ENCODE results near the gene USP48.
A peak's percentile ranks its signal among the peaks of the same experiment; 100 is the strongest.
"Not testable (repeated sequence)": the region's sequence is repeated elsewhere in the genome, so short reads cannot be mapped to it uniquely, and the experiment has no call there.

The USP48 gene

GRCh38 chr1:21774835-21775549 lies 8.0 kb downstream of the USP48 start:
- no peak for DNase-seq

DNA sequence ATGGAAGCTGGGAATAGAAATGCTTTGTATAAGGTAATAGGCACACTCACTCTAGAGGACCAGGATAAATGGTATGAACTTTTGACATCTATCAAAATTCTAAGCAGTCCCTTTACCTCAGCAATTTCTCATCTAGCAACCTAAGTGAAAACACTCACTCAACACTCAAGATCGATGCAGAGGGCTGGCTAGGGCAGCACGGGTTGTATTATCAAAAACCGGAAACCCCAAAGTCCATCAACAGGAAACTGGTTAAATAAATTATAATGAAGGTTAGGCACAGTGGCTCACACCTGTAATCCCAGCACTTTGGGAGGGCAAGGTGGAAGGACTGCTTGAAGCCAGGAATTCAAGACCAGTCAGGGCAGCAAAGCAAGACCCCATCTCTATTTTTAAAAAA lies 9.4 kb downstream of the USP48 start:
- no peak for DNase-seq

GRCh38 chr1:21771672-21772071 lies 11.3 kb downstream of the USP48 start:
- not testable (repeated sequence) for DNase-seq

DNA sequence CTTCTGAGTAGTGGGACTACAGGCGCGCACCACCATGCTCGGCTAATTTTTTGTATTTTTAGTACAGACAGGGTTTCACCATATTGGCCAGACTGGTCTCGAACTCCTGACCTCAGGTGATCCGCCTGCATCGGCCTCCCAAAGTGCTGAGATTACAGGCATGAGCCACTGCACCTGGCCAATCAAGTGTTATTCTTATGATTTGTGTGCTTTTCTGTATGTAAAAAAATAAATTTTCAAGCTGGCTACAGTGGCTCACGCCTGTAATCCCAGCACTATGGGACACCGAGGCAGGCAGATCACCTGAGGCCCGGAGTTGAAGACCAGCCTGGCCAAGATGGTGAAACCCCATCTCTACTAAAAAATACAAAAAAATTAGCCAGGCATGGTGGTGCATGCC lies 12.3 kb downstream of the USP48 start:
- DNase-seq: not testable (repeated sequence)

DNA sequence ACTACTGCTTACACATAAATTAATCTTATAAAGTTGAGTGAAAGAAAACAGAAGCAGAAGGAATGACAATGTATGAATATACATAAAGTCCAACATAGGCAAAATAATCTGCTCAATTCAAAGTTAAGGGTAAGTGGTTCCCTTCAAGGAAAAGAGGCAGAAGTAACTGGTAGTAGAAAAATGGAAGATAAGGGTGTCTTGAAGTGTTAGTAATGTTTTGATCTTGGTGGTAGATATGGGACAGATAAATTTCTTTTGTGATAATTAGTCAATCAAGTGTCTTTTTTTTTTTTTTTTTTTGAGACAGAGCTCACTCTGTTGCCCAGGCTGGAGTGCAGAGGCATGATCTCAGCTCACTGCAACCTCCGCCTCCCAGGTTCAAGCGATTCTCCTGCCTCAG lies 12.7 kb downstream of the USP48 start:
- DNase-seq: no peak

- DNase-seq: not testable (repeated sequence)
These were observed 15.8 kb downstream of the USP48 start for GRCh38 chr1:21767106-21767505.

GRCh38 chr1:21766210-21766609 lies 16.7 kb downstream of the USP48 start:
- no peak for DNase-seq

DNA sequence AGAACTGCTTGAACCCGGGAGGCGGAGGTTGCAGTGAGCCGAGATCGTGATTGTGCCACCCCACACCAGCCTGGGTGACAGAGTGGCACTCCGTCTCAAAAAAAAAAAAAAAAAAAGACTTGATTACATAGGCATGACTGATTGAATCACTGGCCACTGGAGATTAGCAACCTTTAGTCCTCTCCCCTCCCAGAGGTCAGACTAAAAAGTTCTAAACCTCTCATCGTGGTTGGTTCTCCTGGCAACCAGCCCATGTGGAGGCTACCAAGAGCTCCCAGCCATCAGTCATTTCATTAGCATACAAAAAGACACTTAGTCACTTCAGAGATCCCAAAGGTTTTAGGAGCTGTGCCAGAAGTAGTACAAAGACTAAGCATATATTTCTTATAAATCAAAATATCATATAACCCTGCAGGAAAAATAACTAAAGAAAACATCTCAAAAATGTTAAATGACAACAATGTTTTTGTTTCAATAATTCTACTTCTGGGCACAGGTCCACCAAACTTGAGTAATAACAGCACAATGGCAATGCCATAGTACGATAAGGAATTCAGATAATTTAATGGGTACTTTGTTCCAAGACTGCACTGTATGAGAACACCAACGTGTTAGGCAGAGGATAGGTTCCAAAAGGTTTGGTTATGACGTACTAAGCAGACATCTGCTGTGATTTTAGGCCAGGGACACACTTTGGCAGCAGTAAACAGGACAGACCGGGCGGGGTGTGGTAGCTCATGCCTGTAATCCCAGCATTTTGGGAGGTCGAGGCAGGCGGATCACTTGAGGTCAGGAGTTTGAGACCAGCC lies 18.1 kb downstream of the USP48 start:
- no peak for DNase-seq

- no peak for DNase-seq
These were observed 19.1 kb downstream of the USP48 start for GRCh38 chr1:21763694-21764419.

GRCh38 chr1:21763236-21763635 lies 19.7 kb downstream of the USP48 start:
- DNase-seq: no peak

DNA sequence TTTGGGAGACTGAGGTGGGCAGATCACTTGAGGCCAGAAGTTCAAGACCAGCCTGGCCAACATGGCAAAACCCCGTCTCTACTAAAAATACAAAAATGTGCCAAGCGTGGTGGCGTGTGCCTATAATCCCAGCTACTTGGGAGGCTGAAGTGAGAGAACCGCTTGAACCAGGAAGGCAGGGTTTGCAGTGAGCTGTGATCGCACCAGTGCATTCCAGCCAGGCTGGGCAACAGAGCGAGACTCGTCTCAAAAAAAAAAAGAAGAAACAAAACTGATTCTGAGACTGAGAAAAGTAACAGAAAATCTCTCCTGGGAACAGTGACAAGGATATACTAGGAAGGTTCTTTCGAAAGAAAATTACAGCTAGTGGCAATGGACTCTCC lies 20.9 kb downstream of the USP48 start:
- DNase-seq: no peak

DNA sequence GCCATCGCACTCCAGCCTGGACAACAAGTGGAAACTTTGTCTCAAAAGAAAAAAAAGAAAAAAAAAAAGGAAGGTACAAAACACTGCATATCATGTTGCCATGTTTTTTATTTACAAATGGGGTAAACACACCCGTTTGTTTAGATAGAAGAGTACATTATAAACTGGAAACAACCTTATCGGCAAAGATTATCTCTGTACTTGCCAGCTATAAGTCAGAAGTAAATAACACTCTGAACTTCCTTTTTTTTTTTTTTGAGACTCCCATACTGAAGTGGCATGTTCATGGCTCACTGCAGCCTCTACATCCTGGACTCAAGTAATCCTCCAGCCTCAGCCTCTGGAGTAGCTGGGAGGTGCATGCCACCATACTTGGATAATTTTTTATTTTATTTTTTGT lies 21.9 kb downstream of the USP48 start:
- DNase-seq: no peak

DNA sequence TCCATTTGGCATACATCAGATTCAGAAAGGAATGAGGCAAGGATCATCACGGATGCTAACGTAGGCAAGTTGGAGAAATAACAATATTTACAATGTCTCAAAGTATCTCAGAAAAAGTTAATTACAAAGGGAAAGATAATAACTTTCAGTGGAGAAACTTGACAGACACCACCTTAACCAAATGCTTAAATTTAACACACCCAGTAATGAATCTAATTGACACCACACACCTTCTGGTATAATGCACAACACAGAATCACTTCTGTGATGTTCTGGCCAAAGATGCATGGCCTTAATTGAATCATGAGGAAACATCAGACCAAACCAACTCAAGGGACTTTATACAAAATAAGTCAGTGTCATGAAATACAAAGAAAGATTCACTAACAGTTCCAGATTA lies 23.1 kb downstream of the USP48 start:
- no peak for DNase-seq

DNA sequence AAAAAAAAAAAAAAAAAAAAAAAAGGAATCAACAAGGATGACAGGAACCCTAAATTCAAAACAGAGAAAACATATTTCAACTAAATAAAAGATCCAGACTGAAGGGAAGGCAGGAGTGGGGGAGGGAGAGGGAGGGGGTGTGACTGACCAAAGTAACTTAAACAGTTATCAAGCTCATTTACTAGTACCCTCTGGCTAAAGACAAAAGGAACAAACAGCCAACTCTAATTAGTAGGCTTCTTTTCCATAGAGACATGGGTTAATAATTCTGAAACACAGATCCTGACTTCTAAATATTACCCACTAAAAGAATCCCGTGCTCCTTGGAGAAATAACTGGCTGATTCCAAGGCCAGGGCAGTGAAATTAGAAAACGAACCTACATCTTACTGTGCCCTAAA lies 23.8 kb downstream of the USP48 start:
- DNase-seq: no peak

DNA sequence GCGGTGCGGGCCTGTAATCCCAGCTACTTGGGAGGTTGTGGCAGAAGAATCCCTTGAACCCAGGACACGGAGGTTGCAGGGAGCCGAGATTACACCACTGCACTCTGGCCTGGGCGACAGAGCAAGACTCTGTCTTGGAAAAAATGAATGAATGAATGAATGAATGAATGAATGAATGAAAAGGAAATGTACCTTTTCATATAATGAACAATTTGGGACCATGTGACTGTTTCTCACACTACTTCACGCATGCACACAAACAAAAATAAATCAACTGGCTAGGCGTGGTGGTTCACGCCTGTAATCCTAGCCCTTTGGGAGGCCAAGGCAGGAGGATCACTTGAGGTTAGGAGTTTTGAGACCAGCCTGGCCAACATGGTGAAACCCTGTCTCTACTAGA lies 24.3 kb downstream of the USP48 start:
- no peak for DNase-seq

GRCh38 chr1:21756393-21757089 lies 26.4 kb downstream of the USP48 start:
- no peak for DNase-seq

DNA sequence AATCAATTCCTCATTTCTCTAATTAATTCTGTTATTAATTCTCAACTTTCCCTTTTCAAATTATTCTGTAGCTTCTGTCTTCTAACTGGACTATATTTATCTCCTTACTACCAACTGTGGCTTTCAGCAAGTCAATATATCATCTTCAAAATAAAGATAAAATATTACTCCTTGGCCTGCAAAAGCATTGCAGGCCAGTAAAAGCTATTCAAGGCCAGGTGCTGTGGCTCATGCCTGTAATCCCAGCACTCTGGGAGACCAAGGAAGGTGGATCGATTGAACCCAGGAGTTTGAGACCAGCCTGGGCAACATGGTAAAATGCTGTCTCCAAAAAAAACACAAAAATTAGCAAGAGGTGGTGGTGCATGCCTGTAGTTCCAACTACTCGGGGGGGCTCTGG lies 27.9 kb downstream of the USP48 start:
- no peak for DNase-seq

DNA sequence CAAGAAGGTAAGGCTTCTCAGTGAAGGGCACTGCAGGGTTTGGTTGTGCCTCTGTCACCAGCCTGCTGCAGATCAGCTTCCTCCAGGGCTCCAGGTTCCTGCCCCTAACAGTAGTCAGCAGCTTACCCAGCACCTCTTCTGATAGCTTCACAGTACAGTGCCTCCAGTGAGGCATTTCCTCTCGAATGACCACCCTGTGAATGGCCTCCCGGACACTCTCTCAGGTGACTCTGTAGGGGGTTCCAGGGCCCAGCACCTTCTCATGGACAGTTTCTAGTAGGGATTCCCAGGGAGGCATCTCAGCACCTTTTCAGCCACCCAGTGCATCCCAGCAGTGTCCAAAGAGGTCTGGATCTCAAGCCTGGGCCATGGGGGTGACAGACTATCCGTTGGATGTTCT lies 28.4 kb downstream of the USP48 start:
- no peak for DNase-seq

GRCh38 chr1:21752186-21752585 lies 30.8 kb downstream of the USP48 start:
- DNase-seq: no peak

DNA sequence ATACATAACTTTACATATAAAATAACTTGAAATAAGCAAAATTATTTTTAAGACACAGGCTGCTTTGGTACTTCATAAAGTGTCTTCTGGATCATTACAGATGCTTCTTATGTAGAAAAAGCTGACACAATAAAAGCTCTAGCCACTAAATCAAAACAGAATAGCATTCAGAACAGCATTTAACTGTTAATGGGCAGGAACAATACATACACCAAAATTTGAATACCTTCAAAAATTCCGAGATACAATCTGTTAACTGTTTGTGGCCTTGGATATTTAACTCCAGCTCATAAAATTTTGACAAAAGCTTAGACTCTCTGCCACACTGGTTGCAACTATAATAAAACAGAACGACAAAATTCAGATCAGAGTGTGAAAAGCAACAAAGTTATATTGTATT lies 31.7 kb downstream of the USP48 start:
- no peak for DNase-seq

DNA sequence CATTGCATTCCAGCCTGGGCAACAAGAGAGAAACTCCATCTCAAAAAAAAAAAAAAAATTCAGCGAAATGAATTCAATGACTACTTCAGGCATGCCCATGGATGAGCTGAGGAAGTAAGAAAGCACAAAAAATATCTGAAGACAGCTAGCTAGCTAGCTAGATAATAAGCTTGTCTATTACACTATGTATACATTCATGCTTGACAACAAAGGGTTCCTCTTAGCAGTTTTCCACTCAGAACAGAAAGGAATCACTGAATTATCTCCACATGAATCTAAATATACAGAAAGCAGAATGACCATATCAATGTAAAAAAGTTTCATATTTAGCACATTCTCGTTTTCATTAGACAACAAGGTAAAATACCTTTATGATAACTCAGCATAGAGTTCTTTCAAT lies 32.1 kb downstream of the USP48 start:
- no peak for DNase-seq

DNA sequence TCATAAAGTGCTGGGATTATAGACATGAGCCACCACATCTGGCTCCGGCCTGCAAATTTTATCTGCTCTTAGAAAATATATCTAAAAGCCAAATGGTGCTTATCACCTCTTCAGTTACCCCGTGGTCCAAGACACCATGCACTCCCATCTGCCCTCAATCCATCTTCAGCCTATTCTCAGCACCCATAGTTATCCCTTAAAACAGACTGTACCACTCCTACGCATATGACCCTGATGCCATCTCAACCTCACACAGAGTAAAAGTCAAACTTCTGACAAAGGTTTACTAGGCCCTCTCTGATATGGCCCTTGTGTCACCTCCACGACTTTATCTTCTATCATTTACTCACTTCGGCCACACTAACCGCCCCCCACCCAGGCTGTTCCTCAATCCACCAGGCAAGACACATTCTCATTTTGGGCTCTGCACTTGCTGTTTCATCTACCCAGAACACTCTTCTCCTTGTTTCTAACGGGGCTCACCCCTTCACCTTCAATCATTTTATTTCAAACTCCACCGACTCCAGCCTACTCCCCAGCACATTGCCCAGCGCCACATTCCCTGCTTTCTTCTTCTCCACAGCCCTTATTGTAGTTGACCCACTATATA lies 33.0 kb downstream of the USP48 start:
- no peak for DNase-seq

GRCh38 chr1:21749109-21749508 lies 33.8 kb downstream of the USP48 start:
- peak in 1 of 2 experiments; percentile 13 for DNase-seq

Data from cerebellar nuclear complex (tissue), 1 donor.